Type B pancreatic cell (in vitro differentiated cells): ENCODE results near the gene HOXA13. TPM values are rescaled to one million over a fixed set of nuclear protein-coding genes. Genes with fewer than 3 reads are reported as not detected.

ENCODE experiments used
- DNase-seq: peaks from one replicate; pipeline ENCODE4 v3.0.0; 2021; ENCODE audit warnings: mixed read lengths; ENCODE audit not compliant: unreplicated experiment; ENCODE audit errors: extremely low spot score
- H3K27ac Mint-ChIP-seq: 2 replicates; pipeline ENCODE4 v1.8.0; 2021; ENCODE audit warnings: mild to moderate bottlenecking, mixed read lengths
- H3K27me3 Mint-ChIP-seq: 2 replicates; pipeline ENCODE4 v1.8.0; 2021; ENCODE audit warnings: mixed read lengths
- H3K36me3 Mint-ChIP-seq: 2 replicates; pipeline ENCODE4 v1.8.0; 2021; ENCODE audit warnings: mixed read lengths
- H3K4me1 Mint-ChIP-seq: one replicate; pipeline ENCODE4 v1.8.0; 2021; ENCODE audit warnings: mixed read lengths; ENCODE audit not compliant: unreplicated experiment
- H3K4me3 Mint-ChIP-seq: 2 replicates; pipeline ENCODE4 v1.8.0; 2021; ENCODE audit warnings: mild to moderate bottlenecking, mixed read lengths
- H3K9me3 Mint-ChIP-seq: 2 replicates; pipeline ENCODE4 v1.8.0; 2021; ENCODE audit warnings: mixed read lengths
- CTCF ChIP-seq: fragments of 200-600 bp; sonication (generic); conservative IDR thresholded peaks from 2 replicates; pipeline ENCODE4 v1.5.0; 2021; ENCODE audit warnings: antibody characterized with exemption, mild to moderate bottlenecking
- total RNA-seq: library from RNA; stranded (reverse); gene quantifications from 2 replicates; pipeline ENCODE4 v1.2.1, GENCODE V29; 2021; ENCODE audit warnings: low replicate concordance

HOXA13 gene
- total RNA-seq, 1 donor from 2014 or later, result 0.75 TPM

GRCh38 chr7:27179503-27180430, 20.1 kb downstream of the HOXA13 start:
- Mint-ChIP-seq H3K4me3 (peak overlapping the region; percentile 82), H3K36me3 (no peaks in the 10 kb centered on the region), H3K27ac (peak overlapping the region; percentile 48), H3K9me3 (no peaks in the 10 kb centered on the region), H3K27me3 (peaks cover 99% of the 10 kb centered on the region), H3K4me1 (peaks cover 10% of the 10 kb centered on the region)
- DNase-seq, result no peak
- peak; percentile 97 for TF ChIP-seq CTCF

DNA sequence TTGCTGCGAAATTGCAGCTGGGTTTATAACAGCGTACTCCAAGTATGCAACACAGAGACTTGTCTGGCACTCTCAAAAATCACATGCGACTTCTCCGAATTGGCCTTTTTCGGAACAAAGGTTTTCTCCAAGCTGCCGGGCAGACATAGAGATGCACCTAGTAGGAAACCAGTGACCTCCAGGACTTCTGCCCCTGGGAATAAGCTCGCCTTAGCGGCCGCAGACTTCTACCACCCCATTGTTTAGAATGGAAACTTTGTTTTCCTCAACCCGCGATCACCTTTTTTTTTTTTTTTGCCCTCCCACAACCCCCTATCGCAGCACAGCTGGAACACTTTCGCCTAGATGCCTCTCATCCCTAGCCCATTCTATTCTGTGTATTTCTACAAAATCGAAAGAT, 20.9 kb downstream of the HOXA13 start:
- Mint-ChIP-seq H3K4me1 (peaks cover 10% of the 10 kb centered on the region), H3K36me3 (no peaks in the 10 kb centered on the region), H3K4me3 (peak overlapping the region; percentile 82), H3K27ac (peak overlapping the region; percentile 48), H3K27me3 (peaks cover 99% of the 10 kb centered on the region), H3K9me3 (no peaks in the 10 kb centered on the region)
- DNase-seq, result no peak
- no peak for TF ChIP-seq CTCF

- no peak for TF ChIP-seq CTCF
- Mint-ChIP-seq H3K27me3 (peaks cover 93% of the 10 kb centered on the region), H3K27ac (no peak overlapping the region), H3K36me3 (no peaks in the 10 kb centered on the region), H3K4me1 (peaks cover 10% of the 10 kb centered on the region), H3K4me3 (no peak overlapping the region), H3K9me3 (no peaks in the 10 kb centered on the region)
- no peak for DNase-seq
Observed at GRCh38 chr7:27178366-27178765, 21.5 kb downstream of the HOXA13 start.

DNA sequence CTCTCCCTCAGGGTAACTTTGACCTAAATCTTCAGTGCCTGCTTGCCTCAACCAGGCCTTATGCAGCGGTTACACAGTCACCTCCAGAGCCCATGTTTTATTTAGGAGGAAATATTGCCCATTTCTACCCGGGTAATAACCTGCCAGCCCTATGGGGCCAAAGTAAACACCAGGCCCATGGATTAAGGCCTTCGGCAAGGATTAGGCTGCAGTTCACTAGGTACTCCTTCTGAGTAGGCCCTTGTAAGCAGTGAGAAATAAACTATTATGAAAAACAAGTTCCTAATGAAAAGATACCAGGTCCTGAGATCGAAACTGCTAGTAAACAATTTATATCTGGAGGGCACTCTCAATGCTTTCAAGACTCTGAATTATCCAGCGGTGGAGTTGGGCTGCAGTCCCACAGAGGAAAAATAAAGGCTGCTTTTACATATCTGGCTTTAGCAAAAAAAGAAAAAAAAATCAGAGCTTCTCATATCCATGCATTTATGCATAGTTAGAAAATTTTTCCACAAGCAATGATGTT, 22.0 kb downstream of the HOXA13 start:
- H3K9me3 Mint-ChIP-seq, result no peaks in the 10 kb centered on the region
- peak overlapping the region; percentile 17 for H3K4me3 Mint-ChIP-seq
- TF ChIP-seq CTCF, result no peak
- no peaks in the 10 kb centered on the region for H3K36me3 Mint-ChIP-seq
- H3K27ac Mint-ChIP-seq, result peak overlapping the region; percentile 15
- H3K4me1 Mint-ChIP-seq, result peaks cover 8% of the 10 kb centered on the region
- peaks cover 91% of the 10 kb centered on the region for H3K27me3 Mint-ChIP-seq
- no peak for DNase-seq

DNA sequence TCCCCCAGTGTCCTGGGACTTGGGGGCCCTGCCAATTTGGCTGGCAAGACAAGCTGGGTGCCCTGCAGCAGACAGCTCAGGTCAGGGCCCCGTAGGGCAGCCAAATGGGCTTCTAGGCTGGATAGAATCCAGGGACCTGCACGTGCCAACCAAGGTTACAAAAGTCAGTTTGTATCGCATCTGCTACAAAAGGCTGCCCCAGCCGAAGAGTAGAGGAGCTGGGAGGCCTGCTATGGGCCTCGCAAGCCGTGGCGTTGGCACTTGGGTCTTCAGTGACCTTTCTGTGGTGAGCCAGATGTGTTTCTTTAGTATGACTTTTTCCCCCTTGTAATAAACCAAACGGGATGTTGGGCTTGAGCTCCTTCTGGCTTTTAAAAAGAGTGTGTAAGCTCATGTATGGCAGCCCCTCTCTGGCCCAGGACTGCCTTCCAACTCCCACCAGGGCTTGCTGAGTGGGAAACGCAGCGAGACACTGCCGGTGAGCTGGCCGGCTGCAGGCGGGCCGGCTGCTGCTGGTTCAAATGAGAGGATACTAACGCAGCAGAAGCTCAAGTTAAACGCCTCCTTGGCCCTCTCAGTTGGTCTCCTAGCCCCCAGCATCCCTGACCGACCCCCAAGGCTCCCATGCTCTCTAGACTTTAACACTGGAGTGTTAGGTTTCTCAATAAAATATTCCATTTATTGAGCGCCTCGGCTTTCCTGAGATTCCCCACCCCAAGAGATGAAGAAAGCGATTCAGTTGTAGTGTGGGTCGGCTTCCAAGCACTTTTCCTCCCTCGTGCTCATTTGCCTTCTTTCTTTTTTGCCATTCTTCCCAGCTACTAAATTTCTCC, 22.7 kb downstream of the HOXA13 start:
- Mint-ChIP-seq H3K4me3 (peak overlapping the region; percentile 17), H3K9me3 (no peaks in the 10 kb centered on the region), H3K27ac (peak overlapping the region; percentile 15), H3K4me1 (peaks cover 9% of the 10 kb centered on the region), H3K27me3 (peaks cover 90% of the 10 kb centered on the region), H3K36me3 (no peaks in the 10 kb centered on the region)
- peak; percentile 62 for DNase-seq
- no peak for TF ChIP-seq CTCF
